Activated CD4-positive, CD25-positive, alpha-beta regulatory T cell treated with anti-CD3 and anti-CD28 coated beads, Interleukin-2, amount 50 U/mL, for 72 hours (primary cell): ENCODE results near the gene CLEC1A.

Experiments used
- DNase-seq: peaks from one replicate; pipeline ENCODE4 v3.0.0; 2021

The CLEC1A gene

GRCh38 chr12:10098791-10099190, at the start of gene CLEC1A:
Gene CLEC1A (minus strand): TSS chr12:10098985. CDS start chr12:10098922, 63 bp downstream.
- DNase-seq: no peak

- no peak for DNase-seq
Measured at GRCh38 chr12:10147714-10148403, 49.1 kb upstream of the CLEC1A start.

GRCh38 chr12:10142976-10143589, 44.3 kb upstream of the CLEC1A start:
- no peak for DNase-seq

GRCh38 chr12:10140001-10140400, 41.2 kb upstream of the CLEC1A start:
- no peak for DNase-seq

- DNase-seq: no peak
Measured at GRCh38 chr12:10136637-10137205, 37.9 kb upstream of the CLEC1A start.

- no peak for DNase-seq
Measured at GRCh38 chr12:10135126-10135525, 36.3 kb upstream of the CLEC1A start.

- DNase-seq: no peak
Measured at GRCh38 chr12:10132850-10133370, 34.1 kb upstream of the CLEC1A start.

GRCh38 chr12:10131111-10131690, 32.4 kb upstream of the CLEC1A start:
- DNase-seq: no peak

- no peak for DNase-seq
Measured at GRCh38 chr12:10130042-10130441, 31.3 kb upstream of the CLEC1A start, which contains the start of gene CLEC7A. Gene CLEC7A (minus strand): TSS chr12:10130199. CDS start chr12:10130082, 117 bp downstream.

- no peak for DNase-seq
Measured at GRCh38 chr12:10128687-10129086, 29.9 kb upstream of the CLEC1A start.

GRCh38 chr12:10126413-10126812, 27.6 kb upstream of the CLEC1A start:
- no peak for DNase-seq

GRCh38 chr12:10122689-10123088, 23.9 kb upstream of the CLEC1A start:
- no peak for DNase-seq

- DNase-seq: no peak
Measured at GRCh38 chr12:10121278-10121677, 22.5 kb upstream of the CLEC1A start.

- DNase-seq: no peak
Measured at GRCh38 chr12:10119066-10119465, 20.3 kb upstream of the CLEC1A start.

- no peak for DNase-seq
Measured at GRCh38 chr12:10115890-10116289, 17.1 kb upstream of the CLEC1A start.

- DNase-seq: no peak
Measured at GRCh38 chr12:10115311-10115710, 16.5 kb upstream of the CLEC1A start.

- no peak for DNase-seq
Measured at GRCh38 chr12:10113920-10114319, 15.1 kb upstream of the CLEC1A start.

- no peak for DNase-seq
Measured at GRCh38 chr12:10113075-10113474, 14.3 kb upstream of the CLEC1A start.

- DNase-seq: no peak
Measured at GRCh38 chr12:10111451-10111850, 12.7 kb upstream of the CLEC1A start.

GRCh38 chr12:10110256-10110844, 11.6 kb upstream of the CLEC1A start:
- DNase-seq: no peak

GRCh38 chr12:10102322-10102721, 3.5 kb upstream of the CLEC1A start:
- no peak for DNase-seq

- DNase-seq: no peak
Measured at GRCh38 chr12:10101648-10102220, 2.9 kb upstream of the CLEC1A start.

- DNase-seq: no peak
Measured at GRCh38 chr12:10101042-10101579, 2.3 kb upstream of the CLEC1A start.
